GM23248 (cell line): Measurements from ENCODE around the gene FAM161A.

Source experiments
- EZH2 ChIP-seq: fragments of 200-600 bp; sonication (generic); IDR thresholded peaks from 2 replicates; pipeline ENCODE4 v1.6.1; 2018; ENCODE audit warnings: antibody characterized with exemption, mild to moderate bottlenecking; ENCODE audit not compliant: insufficient read depth, poor library complexity, severe bottlenecking
- EZH2phosphoT487 ChIP-seq: fragments of 200-600 bp; sonication (generic); IDR thresholded peaks from 2 replicates; pipeline ENCODE4 v1.6.1; 2018; ENCODE audit warnings: antibody characterized with exemption, moderate library complexity, mild to moderate bottlenecking, low read depth; ENCODE audit not compliant: insufficient read depth

DNA sequence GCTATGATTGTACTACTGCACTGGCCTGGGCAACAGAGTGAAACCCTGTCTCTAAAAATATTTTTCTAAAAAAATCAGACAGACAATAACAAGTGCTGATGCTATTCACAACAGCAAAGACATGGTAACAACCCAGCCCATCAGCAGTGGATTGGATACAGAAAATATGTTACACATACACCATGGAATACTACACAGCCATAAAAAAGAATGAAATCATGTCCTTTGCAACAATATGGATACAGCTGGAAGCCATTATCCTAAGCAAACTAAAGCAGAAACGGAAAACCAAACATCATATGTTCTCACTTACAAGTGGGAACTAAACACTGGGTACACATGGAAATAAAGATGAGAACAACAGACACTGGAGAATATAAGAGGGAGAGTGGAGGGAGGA lies 19.9 kb downstream of the FAM161A start:
- no peak for TF ChIP-seq EZH2
- TF ChIP-seq EZH2phosphoT487 = no peak
